Kidney (tissue), 14 donors: ENCODE measurements around the gene LARP1. TPM values are rescaled to one million over a fixed set of nuclear protein-coding genes. Genes with fewer than 3 reads are reported as not detected.
A peak's percentile ranks its signal among the peaks of the same experiment; 100 is the strongest.
"Not testable (repeated sequence)": the region's sequence is repeated elsewhere in the genome, so short reads cannot be mapped to it uniquely, and the experiment has no call there.

Experiments used
- DNase-seq, 5 donors: peaks; one replicate each; pipeline ENCODE4 v3.0.0-alpha.2; 2013 to 2020
- FAIRE-seq: peaks from 2 replicates; lab custom pipeline; 2012; peaks lifted over from hg19 to GRCh38; lab: Jason Lieb, UNC
- H3K27ac ChIP-seq, 2 donors: one replicate each; pipeline ENCODE4 v1.7.0; 2013; ENCODE audit warnings: low read depth in 2 of 2, low read length in 2 of 2, inconsistent platforms in 1 of 2
- H3K27me3 ChIP-seq: one replicate; pipeline ENCODE4 v1.7.1; 2013; ENCODE audit warnings: low read length, inconsistent platforms; ENCODE audit not compliant: control insufficient read depth, insufficient read depth
- H3K36me3 ChIP-seq, 3 donors: one replicate each; pipeline versions ENCODE4 v1.7.0 to v1.7.1; 2013; ENCODE audit warnings: low read length in 3 of 3, control low read depth in 1 of 3, inconsistent platforms in 1 of 3; ENCODE audit not compliant: insufficient read depth in 3 of 3, control insufficient read depth in 2 of 3
- H3K4me1 ChIP-seq, 3 donors: one replicate each; pipeline versions ENCODE4 v1.7.0 to v1.7.1; 2013; ENCODE audit warnings: low read length in 3 of 3, inconsistent platforms in 1 of 3, low read depth in 1 of 3; ENCODE audit not compliant: control insufficient read depth in 2 of 3, insufficient read depth in 2 of 3
- H3K4me3 ChIP-seq, 3 donors: one replicate each; pipeline versions ENCODE4 v1.7.0 to v1.8.1; 2013; ENCODE audit warnings: low read length in 3 of 3, control low read depth in 1 of 3, inconsistent platforms in 1 of 3
- H3K9ac ChIP-seq, 3 donors: one replicate each; pipeline versions ENCODE4 v1.7.0 to v1.7.1; 2013; ENCODE audit warnings: low read length in 3 of 3, control low read depth in 1 of 3, inconsistent platforms in 1 of 3
- H3K9me3 ChIP-seq, 3 donors: one replicate each; pipeline versions ENCODE4 v1.7.0 to v1.7.1; 2013; ENCODE audit warnings: low read length in 3 of 3, control low read depth in 1 of 3, inconsistent platforms in 1 of 3; ENCODE audit not compliant: control insufficient read depth in 2 of 3, insufficient read depth in 1 of 3
- CTCF ChIP-seq: IDR thresholded peaks from 3 replicates; pipeline ENCODE4 v1.5.1; 2012; ENCODE audit warnings: mild to moderate bottlenecking, moderate library complexity, borderline replicate concordance; ENCODE audit not compliant: insufficient read depth; ENCODE audit errors: extremely low read depth
- intact Hi-C: fragments of 100-400 bp; cut with DNase I; formaldehyde crosslinking; loops from one replicate; pipeline ENCODE4 v1.11.1; 2022
- polyA plus RNA-seq: library from polyadenylated mRNA; stranded (reverse); fragments of 350-450 nt; fragmentation: Illumina TruSeq; extraction: RNeasy Lipid Tissue Mini Kit (QIAGEN cat#74804); gene quantifications from one replicate; pipeline ENCODE4 v1.2.3, GENCODE V29; 2014; ENCODE audit warnings: low read depth, low replicate concordance; ENCODE audit not compliant: insufficient read depth
- total RNA-seq: library from RNA; stranded (reverse); fragmentation: NEBNext Ultra II Directional; extraction: Animal tissue kit (Norgen Biotek cat#: 25700); gene quantifications from one replicate; pipeline ENCODE4 v1.2.1, GENCODE V29; 2021
- donor health status: control.
- donor health status: control.
- donor health status: control.
- donor health status: control.
- donor health status: control.
- donor health status: DM: yes; HTN: yes; CAD: no.
- donor health status: Normal renal cell carcinoma (clear cell type).

The LARP1 gene
- total and polyA plus RNA-seq, 2 donors from 2014 or later = 25.2 to 155 TPM

GRCh38 chr5:154818471-154819116 lies 63.4 kb downstream of the LARP1 start:
- intact Hi-C loops = no loop called here
- DNase-seq (peak in 1 of 5 donors; percentile 15), FAIRE-seq (no peak)
- H3K9me3 ChIP-seq = no peaks in the 10 kb centered on the region
- no peaks in the 10 kb centered on the region for H3K27me3 ChIP-seq
- H3K4me3 ChIP-seq = no peak overlapping the region
- H3K27ac ChIP-seq = no peak overlapping the region
- TF ChIP-seq CTCF = no peak
- H3K4me1 ChIP-seq = peaks cover 0 to 8% (median 8%) of the 10 kb centered on the region in 3 donors
- H3K9ac ChIP-seq = no peak overlapping the region
- H3K36me3 ChIP-seq = peaks cover 7 to 44% (median 26%) of the 10 kb centered on the region in 3 donors

GRCh38 chr5:154819546-154819945 lies 64.4 kb downstream of the LARP1 start:
- FAIRE-seq (no peak), DNase-seq (peak in 1 of 5 donors; percentile 26)
- Histone ChIP-seq H3K27me3 (no peaks in the 10 kb centered on the region), H3K36me3 (peaks cover 7 to 39% (median 27%) of the 10 kb centered on the region in 3 donors), H3K4me1 (peaks cover 0 to 8% (median 8%) of the 10 kb centered on the region in 3 donors), H3K27ac (no peak overlapping the region), H3K9ac (no peak overlapping the region), H3K4me3 (no peak overlapping the region), H3K9me3 (no peaks in the 10 kb centered on the region)
- no peak for TF ChIP-seq CTCF
- intact Hi-C loops = no loop called here

- FAIRE-seq (no peak), DNase-seq (peak in 1 of 5 donors; percentile 26)
- Histone ChIP-seq H3K9ac (no peak overlapping the region), H3K27me3 (no peaks in the 10 kb centered on the region), H3K9me3 (no peaks in the 10 kb centered on the region), H3K4me3 (no peak overlapping the region), H3K27ac (no peak overlapping the region), H3K36me3 (peaks cover 7 to 31% (median 27%) of the 10 kb centered on the region in 3 donors), H3K4me1 (peaks cover 0 to 7% (median 4%) of the 10 kb centered on the region in 3 donors)
- no peak for TF ChIP-seq CTCF
- intact Hi-C loops = no loop called here
Observed at GRCh38 chr5:154820383-154820782, 65.2 kb downstream of the LARP1 start.

- H3K9me3 ChIP-seq, H3K27me3 ChIP-seq, intact Hi-C loops, H3K27ac ChIP-seq, FAIRE-seq, H3K4me3 ChIP-seq, H3K9ac ChIP-seq, DNase-seq, H3K4me1 ChIP-seq: not testable (repeated sequence)
- peaks cover 4 to 21% (median 17%) of the 10 kb centered on the region in 3 donors for H3K36me3 ChIP-seq
Observed at GRCh38 chr5:154822896-154823295, 67.7 kb downstream of the LARP1 start.
